Measurements from ENCODE around the gene SASH1.

DNA sequence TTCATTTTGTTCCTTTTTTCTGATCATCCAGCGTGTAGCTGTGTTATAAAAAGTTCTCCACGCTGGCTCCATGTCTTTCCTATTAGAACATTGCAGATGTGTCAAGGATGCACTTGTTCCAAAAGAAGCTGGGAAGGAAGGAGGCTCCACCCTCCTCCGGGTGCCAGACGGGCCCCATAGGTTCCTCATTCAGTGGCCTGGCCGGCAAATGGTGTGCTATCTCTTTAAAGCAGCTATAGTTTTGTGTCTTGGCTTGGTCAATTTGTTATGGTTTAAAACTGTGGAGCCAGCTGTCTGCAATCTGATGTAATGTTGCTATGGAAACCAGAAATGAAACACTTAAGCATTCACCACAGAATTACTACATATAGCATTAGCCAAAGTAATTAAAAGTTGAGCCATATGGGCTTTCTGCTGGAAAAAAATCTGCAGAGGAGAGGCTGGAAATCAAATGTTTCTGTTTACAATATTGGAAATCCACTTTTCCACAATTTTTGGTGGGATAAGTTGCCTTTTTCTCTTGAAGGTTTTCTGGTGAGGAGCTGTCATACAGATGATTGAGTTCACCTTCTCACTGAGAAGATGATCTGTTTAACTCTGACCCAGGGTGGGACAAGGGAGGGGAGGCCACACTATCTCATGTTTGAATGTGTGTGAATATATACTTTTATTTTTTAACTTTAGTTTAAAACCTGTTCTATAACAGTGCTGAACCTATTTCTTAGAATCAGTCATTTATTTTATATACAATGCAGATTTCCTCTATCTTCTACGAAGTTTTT, 167.4 kb downstream of the SASH1 start:
- TF ChIP-seq POLR2A (IDR thresholded peaks at IDR 0.05; ENCODE audit: low read length) (no peak), GATA1 (IDR thresholded peaks at IDR 0.05; ENCODE audit: low read depth, low read length) (no peak)
